GM23338 (cell line): ENCODE results near the gene IWS1. TPM values are rescaled to one million over a fixed set of nuclear protein-coding genes. Genes with fewer than 3 reads are reported as not detected.
"Not testable (repeated sequence)": the region's sequence is repeated elsewhere in the genome, so short reads cannot be mapped to it uniquely, and the experiment has no call there.

ENCODE experiments used
- ATAC-seq: fragments of 200-7000 bp; cut with Tn5 transposase; 3 replicates; pipeline ENCODE4 v1.9.1; 2020
- DNase-seq: peaks from one replicate; pipeline ENCODE4 v3.0.0-alpha.2; 2015; ENCODE audit warnings: low spot score
- H2AFZ ChIP-seq: fragments of 200-600 bp; sonication (generic); 2 replicates; pipeline ENCODE4 v1.8.0; 2016; ENCODE audit warnings: antibody characterized with exemption, mild to moderate bottlenecking, moderate library complexity
- H3F3A ChIP-seq: fragments of 200-600 bp; sonication (generic); replicated peaks from 2 replicates; pipeline ENCODE4 v1.8.0; 2017; ENCODE audit warnings: antibody characterized with exemption, mixed run types, low read depth
- H3K27ac ChIP-seq: fragments of 200-600 bp; sonication (generic); 2 replicates; pipeline ENCODE4 v1.6.1; 2016; ENCODE audit warnings: low read depth
- H3K27me3 ChIP-seq: fragments of 200-600 bp; sonication (generic); 2 replicates; pipeline ENCODE4 v1.8.0; 2016; ENCODE audit warnings: mild to moderate bottlenecking, mixed run types, moderate library complexity; ENCODE audit not compliant: insufficient read depth
- H3K36me3 ChIP-seq: fragments of 200-600 bp; sonication (generic); 2 replicates; pipeline ENCODE4 v1.8.0; 2016; ENCODE audit warnings: mild to moderate bottlenecking; ENCODE audit not compliant: insufficient read depth
- H3K4me1 ChIP-seq: fragments of 200-600 bp; sonication (generic); 2 replicates; pipeline ENCODE4 v1.8.0; 2016; ENCODE audit warnings: mild to moderate bottlenecking, moderate library complexity; ENCODE audit not compliant: insufficient read depth
- H3K4me2 ChIP-seq: fragments of 200-600 bp; sonication (generic); 2 replicates; pipeline ENCODE4 v1.7.1; 2017; ENCODE audit warnings: mixed run types
- H3K4me3 ChIP-seq: fragments of 200-600 bp; sonication (generic); 2 replicates; pipeline ENCODE4 v1.6.1; 2016; ENCODE audit warnings: mixed run types
- H3K79me2 ChIP-seq: fragments of 200-600 bp; sonication (generic); replicated peaks from 2 replicates; pipeline ENCODE4 v1.8.0; 2017; ENCODE audit warnings: mild to moderate bottlenecking; ENCODE audit not compliant: insufficient read depth
- H3K9me2 ChIP-seq: fragments of 200-600 bp; sonication (generic); 2 replicates; pipeline ENCODE4 v1.8.0; 2017; ENCODE audit not compliant: insufficient read depth
- H4K20me1 ChIP-seq: fragments of 200-600 bp; sonication (generic); replicated peaks from 2 replicates; pipeline ENCODE4 v1.8.0; 2017; ENCODE audit warnings: mild to moderate bottlenecking; ENCODE audit not compliant: insufficient read depth
- H3K27ac Mint-ChIP-seq: 2 replicates; pipeline ENCODE4 v1.8.0; 2020; ENCODE audit warnings: inconsistent platforms, mild to moderate bottlenecking, moderate library complexity, mixed read lengths
- H3K27me3 Mint-ChIP-seq: 3 replicates; pipeline ENCODE4 v1.8.0; 2022; ENCODE audit warnings: low read depth, mild to moderate bottlenecking, moderate library complexity, mixed read lengths, inconsistent platforms; ENCODE audit not compliant: insufficient read depth, poor library complexity
- H3K36me3 Mint-ChIP-seq: 3 replicates; pipeline ENCODE4 v1.8.0; 2021; ENCODE audit warnings: low read depth, mild to moderate bottlenecking, inconsistent platforms, moderate library complexity, mixed read lengths
- H3K4me1 Mint-ChIP-seq: 3 replicates; pipeline ENCODE4 v1.8.0; 2020; ENCODE audit warnings: mild to moderate bottlenecking, inconsistent platforms, mixed read lengths
- H3K4me3 Mint-ChIP-seq: 3 replicates; pipeline ENCODE4 v1.8.0; 2021; ENCODE audit warnings: moderate library complexity, mild to moderate bottlenecking, inconsistent platforms, mixed read lengths
- H3K9me3 Mint-ChIP-seq: 3 replicates; pipeline ENCODE4 v1.8.0; 2020; ENCODE audit warnings: moderate library complexity, mild to moderate bottlenecking, inconsistent platforms, mixed read lengths
- CREB1 ChIP-seq: fragments of 250-450 bp; sonication (Bioruptor Pico); IDR thresholded peaks from 2 replicates; pipeline ENCODE4 v1.5.0; 2020; ENCODE audit warnings: low read depth, mild to moderate bottlenecking, moderate library complexity
- CTCF ChIP-seq, 2 experiments: fragments of 200-600 bp in 1 of 2; sonication (generic) in 1 of 2; conservative IDR thresholded peaks; 2 replicates each; pipeline versions ENCODE4 v1.5.1 to v1.6.1; 2016 to 2017; ENCODE audit warnings: antibody characterized with exemption in 2 of 2, low read depth in 2 of 2, mild to moderate bottlenecking in 2 of 2, moderate library complexity in 1 of 2
- EZH2phosphoT487 ChIP-seq: fragments of 200-600 bp; sonication (generic); IDR thresholded peaks from one replicate; pipeline ENCODE4 v1.8.1; 2018; ENCODE audit warnings: antibody characterized with exemption; ENCODE audit not compliant: unreplicated experiment
- POLR2AphosphoS5 ChIP-seq: IDR thresholded peaks from 2 replicates; pipeline ENCODE4 v1.6.1; 2016; ENCODE audit warnings: antibody characterized with exemption, low read depth
- REST ChIP-seq: IDR thresholded peaks from one replicate; pipeline ENCODE4 v1.6.1; 2018; ENCODE audit warnings: antibody characterized with exemption; ENCODE audit not compliant: unreplicated experiment
- STAT1 ChIP-seq: IDR thresholded peaks from one replicate; pipeline ENCODE4 v1.6.1; 2016; ENCODE audit warnings: antibody characterized with exemption; ENCODE audit not compliant: unreplicated experiment
- ZNF114 ChIP-seq: fragments of 250-450 bp; sonication (Bioruptor Pico); IDR thresholded peaks from 2 replicates; pipeline ENCODE4 v1.5.0; 2020; ENCODE audit warnings: mild to moderate bottlenecking, moderate library complexity
- polyA plus RNA-seq: library from polyadenylated mRNA; unstranded; fragments of >200 nt; fragmentation: Nextera tagmentation; extraction: Ambion mirVana; gene quantifications from 2 replicates; pipeline ENCODE4 v1.2.1, GENCODE V29; 2016
- total RNA-seq: library from RNA; depleted of rRNA; stranded (reverse); fragments of >200 nt; shearing (Covaris generic); gene quantifications from 2 replicates; pipeline ENCODE4 v1.2.3, GENCODE V29; 2014

The IWS1 gene
- total and polyA plus RNA-seq, 2 experiments from 2014 or later: 82.8 to 97.2 TPM

GRCh38 chr2:127453013-127453391 is 73.3 kb downstream of the IWS1 start (continued):
- TF ChIP-seq POLR2AphosphoS5 (no peak), CTCF (conservative IDR thresholded peaks at IDR 0.05; ENCODE audit: low read depth in 2 of 2) (no peak), STAT1 (no peak), ZNF114 (CRISPR knock-in tag) (no peak), REST (no peak)

GRCh38 chr2:127452423-127452822 is 73.9 kb downstream of the IWS1 start:
- H3K4me1 Mint-ChIP-seq: peaks cover 41% of the 10 kb centered on the region
- not testable (repeated sequence) for H3K27ac ChIP-seq, H3K4me3 Mint-ChIP-seq, ATAC-seq, H4K20me1 ChIP-seq, H3K27ac Mint-ChIP-seq, H3K36me3 Mint-ChIP-seq, H2AFZ ChIP-seq, H3K79me2 ChIP-seq, H3K27me3 ChIP-seq, H3F3A ChIP-seq, H3K9me3 Mint-ChIP-seq, DNase-seq, H3K27me3 Mint-ChIP-seq, H3K9me2 ChIP-seq, H3K4me2 ChIP-seq, H3K36me3 ChIP-seq, H3K4me3 ChIP-seq
- peaks cover 31% of the 10 kb centered on the region for H3K4me1 ChIP-seq

GRCh38 chr2:127451981-127452380 is 74.3 kb downstream of the IWS1 start:
- H3K4me1 ChIP-seq: peaks cover 27% of the 10 kb centered on the region
- no peaks in the 10 kb centered on the region for H3K27me3 ChIP-seq
- DNase-seq (no peak), ATAC-seq (no peak)
- no peaks in the 10 kb centered on the region for H3K79me2 ChIP-seq
- H3K27me3 Mint-ChIP-seq: peaks cover 5% of the 10 kb centered on the region
- H2AFZ ChIP-seq: no peak overlapping the region
- H3K4me3 Mint-ChIP-seq: no peak overlapping the region
- H4K20me1 ChIP-seq: no peaks in the 10 kb centered on the region
- H3K9me3 Mint-ChIP-seq: no peaks in the 10 kb centered on the region; the same call in 2 of the 3 replicates
- no peak overlapping the region for H3K27ac ChIP-seq
- no peak overlapping the region for H3K4me3 ChIP-seq
- no peak overlapping the region for H3K27ac Mint-ChIP-seq
- peaks cover 7% of the 10 kb centered on the region; the same call in 1 of the 2 replicates for H3F3A ChIP-seq
- no peak overlapping the region for H3K4me2 ChIP-seq
- no peaks in the 10 kb centered on the region for H3K36me3 ChIP-seq
- peaks cover 38% of the 10 kb centered on the region for H3K4me1 Mint-ChIP-seq
- no peaks in the 10 kb centered on the region for H3K36me3 Mint-ChIP-seq
- no peaks in the 10 kb centered on the region for H3K9me2 ChIP-seq
- TF ChIP-seq CREB1 (no peak), REST (no peak), POLR2AphosphoS5 (no peak), EZH2phosphoT487 (no peak), ZNF114 (CRISPR knock-in tag) (no peak)
